PFSK-1 (cell line): ENCODE measurements around the gene TAF4.

Experiments
- FOXP2 ChIP-seq: optimal IDR thresholded peaks from 2 replicates; pipeline ENCODE3; 2011; ENCODE audit warnings: borderline replicate concordance, control low read depth, inconsistent platforms; ENCODE audit not compliant: insufficient read depth; ENCODE audit errors: extremely low read length, extremely low read depth
- POLR2AphosphoS5 ChIP-seq: IDR thresholded peaks from 2 replicates; pipeline ENCODE4 v1.6.1; 2012; ENCODE audit warnings: low read depth, mild to moderate bottlenecking, control low read depth, low read length, moderate library complexity
- REST ChIP-seq, 2 experiments: IDR thresholded peaks; 2 replicates each; pipeline versions ENCODE4 v1.6.1 to v1.8.0; 2011 to 2012; ENCODE audit warnings: low read depth in 2 of 2, low read length in 2 of 2, control low read depth in 1 of 2, inconsistent platforms in 1 of 2, mild to moderate bottlenecking in 1 of 2, moderate library complexity in 1 of 2; ENCODE audit not compliant: insufficient read depth in 1 of 2
- SIN3A ChIP-seq: IDR thresholded peaks from 2 replicates; pipeline ENCODE4 v1.6.1; 2012; ENCODE audit warnings: mild to moderate bottlenecking, low read length, moderate library complexity, borderline replicate concordance; ENCODE audit not compliant: insufficient read depth
- TAF1 ChIP-seq: IDR thresholded peaks from 2 replicates; pipeline ENCODE4 v1.6.1; 2012; ENCODE audit warnings: low read length, control low read depth, borderline replicate concordance; ENCODE audit not compliant: insufficient read depth

Gene TAF4

GRCh38 chr20:62105592-62105991, 39.9 kb upstream of the TAF4 start:
- TF ChIP-seq REST (IDR thresholded peaks at IDR 0.05; ENCODE audit: insufficient read depth in 1 of 2, low read depth in 2 of 2, low read length in 2 of 2), result no peak
- no peak for TF ChIP-seq TAF1
- TF ChIP-seq FOXP2, result no peak
- no peak for TF ChIP-seq POLR2AphosphoS5
- TF ChIP-seq SIN3A, result no peak

- TF ChIP-seq REST (IDR thresholded peaks at IDR 0.05; ENCODE audit: insufficient read depth in 1 of 2, low read depth in 2 of 2, low read length in 2 of 2), result no peak
- no peak for TF ChIP-seq TAF1
- TF ChIP-seq FOXP2, result no peak
- TF ChIP-seq POLR2AphosphoS5, result no peak
- TF ChIP-seq SIN3A, result no peak
Measured at GRCh38 chr20:62104791-62105345, 39.2 kb upstream of the TAF4 start.

- no peak for TF ChIP-seq REST (IDR thresholded peaks at IDR 0.05; ENCODE audit: insufficient read depth in 1 of 2, low read depth in 2 of 2, low read length in 2 of 2)
Measured at GRCh38 chr20:62104234-62104789, 38.6 kb upstream of the TAF4 start.

- TF ChIP-seq POLR2AphosphoS5 (no peak), SIN3A (no peak)
Measured at GRCh38 chr20:62103508-62104233, 38.0 kb upstream of the TAF4 start.

- TF ChIP-seq SIN3A, result no peak
- no peak for TF ChIP-seq TAF1
- TF ChIP-seq POLR2AphosphoS5, result no peak
- TF ChIP-seq REST (IDR thresholded peaks at IDR 0.05; ENCODE audit: insufficient read depth in 1 of 2, low read depth in 2 of 2, low read length in 2 of 2), result no peak
- TF ChIP-seq FOXP2, result no peak
Measured at GRCh38 chr20:62101078-62101477, 35.4 kb upstream of the TAF4 start.
